ENCODE data around the gene DCAF4.
A peak's percentile ranks its signal among the peaks of the same experiment; 100 is the strongest.

DCAF4 gene

GRCh38 chr14:72926292-72927028 is at the start of gene DCAF4:
TSS of gene DCAF4 (plus strand) at chr14:72926464. CDS start at chr14:72937979, 11,515 bp downstream.
- peak; percentile 98 for DNase-seq (ENCODE audit: low read depth)

GRCh38 chr14:72876710-72877063 is 49.6 kb upstream of the DCAF4 start:
- no peak for TF ChIP-seq CTCF (IDR thresholded peaks at IDR 0.05; ENCODE audit: low read length, missing control alignments)
- H3K4me3 ChIP-seq (replicated peaks; ENCODE audit: low read depth, low read length) = no peak overlapping the region
- no peak for DNase-seq (ENCODE audit: low read depth)

More at GRCh38 chr14:72926292-72927028, at the start of gene DCAF4:
- H3K4me3 ChIP-seq (replicated peaks; ENCODE audit: low read depth, low read length) = peak within 1 kb of the TSS; percentile 74
- TF ChIP-seq CTCF (IDR thresholded peaks at IDR 0.05; ENCODE audit: low read length, missing control alignments) = no peak

- no peak for TF ChIP-seq CTCF (IDR thresholded peaks at IDR 0.05; ENCODE audit: low read length, missing control alignments)
- no peak for DNase-seq (ENCODE audit: low read depth)
- no peak overlapping the region for H3K4me3 ChIP-seq (replicated peaks; ENCODE audit: low read depth, low read length)
These were observed 47.5 kb upstream of the DCAF4 start for GRCh38 chr14:72878746-72879145.

- TF ChIP-seq CTCF (IDR thresholded peaks at IDR 0.05; ENCODE audit: low read length, missing control alignments) = no peak
- DNase-seq (ENCODE audit: low read depth) = no peak
- no peak overlapping the region for H3K4me3 ChIP-seq (replicated peaks; ENCODE audit: low read depth, low read length)
These were observed 46.8 kb upstream of the DCAF4 start for GRCh38 chr14:72879431-72879830.

GRCh38 chr14:72880164-72880563 is 46.1 kb upstream of the DCAF4 start:
- DNase-seq (ENCODE audit: low read depth) = no peak
- no peak overlapping the region for H3K4me3 ChIP-seq (replicated peaks; ENCODE audit: low read depth, low read length)
- TF ChIP-seq CTCF (IDR thresholded peaks at IDR 0.05; ENCODE audit: low read length, missing control alignments) = no peak

GRCh38 chr14:72880820-72881219 is 45.4 kb upstream of the DCAF4 start:
- no peak for TF ChIP-seq CTCF (IDR thresholded peaks at IDR 0.05; ENCODE audit: low read length, missing control alignments)
- DNase-seq (ENCODE audit: low read depth) = no peak
- H3K4me3 ChIP-seq (replicated peaks; ENCODE audit: low read depth, low read length) = no peak overlapping the region

- no peak for DNase-seq (ENCODE audit: low read depth)
- no peak for TF ChIP-seq CTCF (IDR thresholded peaks at IDR 0.05; ENCODE audit: low read length, missing control alignments)
- no peak overlapping the region for H3K4me3 ChIP-seq (replicated peaks; ENCODE audit: low read depth, low read length)
These were observed 44.7 kb upstream of the DCAF4 start for GRCh38 chr14:72881543-72881942.

Data from fibroblast of pulmonary artery (primary cell).